Left forelimb (tissue), 1 donor: Measurements from ENCODE around the gene HLA-F.

Experiments used
- DNase-seq: peaks from one replicate; pipeline ENCODE4 v3.0.0-alpha.2; 2018; ENCODE audit warnings: low spot score

Gene HLA-F

DNA sequence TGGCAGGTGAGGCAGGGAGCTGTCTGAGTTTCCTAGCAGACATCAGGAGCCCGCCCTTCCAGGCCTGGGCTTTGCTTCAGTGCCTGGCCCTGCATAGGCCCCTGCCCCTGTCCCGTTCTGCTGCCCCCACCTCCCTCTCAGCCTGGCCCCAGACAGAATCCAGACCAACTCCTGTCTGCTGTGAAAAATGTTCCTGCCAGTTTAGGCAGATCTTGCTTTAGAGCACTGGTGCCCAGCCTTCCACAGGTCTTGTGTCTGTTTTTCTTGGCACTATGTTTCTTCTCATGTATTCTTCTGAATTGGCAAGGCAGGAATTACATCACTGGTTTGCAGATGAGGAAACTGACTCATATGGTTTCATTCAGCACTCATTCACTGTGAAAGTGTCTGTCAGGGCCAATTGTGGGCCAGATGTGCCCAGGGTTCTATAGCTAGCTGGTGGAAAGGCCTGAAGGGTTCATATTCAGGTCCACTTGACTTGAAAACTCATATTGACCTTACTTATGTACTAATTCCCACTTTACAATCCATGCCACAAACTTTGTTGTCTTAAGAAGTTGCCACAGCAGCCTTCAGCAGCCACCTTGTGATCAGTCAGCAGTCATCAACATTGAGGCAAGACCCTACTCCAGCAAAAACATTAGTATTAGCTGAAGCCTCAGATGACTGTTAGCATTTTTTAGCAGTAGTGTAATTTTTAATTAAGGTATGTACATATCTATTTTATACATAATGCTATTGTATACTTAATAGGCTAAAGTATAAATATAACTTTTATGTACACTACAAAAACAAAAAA lies 40.5 kb downstream of the HLA-F start:
- DNase-seq = no peak

DNA sequence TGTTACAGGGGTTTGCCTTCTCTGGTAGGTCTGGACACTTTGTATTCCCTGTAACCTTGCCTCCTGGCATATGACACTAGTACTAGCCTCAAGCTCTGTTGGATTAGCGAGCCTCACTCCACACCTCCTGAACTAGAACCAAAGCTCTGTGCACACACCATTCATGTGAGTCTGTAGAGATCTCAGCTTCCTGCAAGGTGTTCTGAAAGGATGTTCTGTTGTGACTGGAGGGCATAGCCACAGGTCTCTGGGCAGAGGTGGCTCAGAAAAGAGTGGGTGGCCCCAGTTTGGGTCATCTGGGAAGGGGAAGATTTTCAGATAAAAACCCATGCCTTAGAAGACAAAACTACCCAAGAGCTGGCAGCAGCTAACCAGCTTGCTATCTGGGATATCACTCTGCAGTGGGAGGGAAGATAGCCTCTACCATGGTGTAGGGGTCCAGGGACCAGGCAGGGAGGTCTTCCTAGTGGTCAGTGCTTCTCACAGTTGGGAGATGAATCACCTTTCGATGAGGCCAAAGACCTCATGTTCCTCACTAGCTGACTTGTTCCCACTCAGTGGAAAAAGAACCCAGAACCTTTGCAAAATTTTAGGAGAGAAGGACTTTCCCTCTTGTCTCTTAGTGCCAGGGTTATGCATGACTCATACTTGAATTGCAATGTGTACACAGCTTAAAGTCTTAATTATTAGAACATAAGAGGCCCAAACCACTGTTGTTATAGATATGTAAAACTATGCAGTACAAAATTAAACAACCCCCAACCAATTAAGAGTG lies 41.4 kb downstream of the HLA-F start:
- DNase-seq = no peak

DNA sequence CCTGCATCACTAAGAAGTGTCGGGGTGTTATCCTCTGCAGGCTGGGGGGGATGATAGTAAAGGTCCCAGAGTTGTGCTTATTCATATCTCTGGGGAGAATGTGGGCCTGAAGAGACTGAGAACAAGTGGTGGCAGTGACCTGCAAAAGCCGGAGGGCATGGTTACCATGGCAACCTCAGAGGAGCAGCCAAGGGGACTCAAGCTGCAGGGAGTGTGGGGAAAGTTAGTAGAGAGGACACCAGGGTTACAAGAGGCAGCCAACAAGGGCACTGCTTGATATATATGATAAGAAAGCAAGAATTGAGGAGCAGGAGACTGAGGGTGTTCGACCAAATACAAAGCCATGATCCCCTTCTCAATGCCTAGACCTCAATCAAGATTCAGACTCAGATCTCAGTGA lies 46.1 kb downstream of the HLA-F start:
- DNase-seq = no peak

DNA sequence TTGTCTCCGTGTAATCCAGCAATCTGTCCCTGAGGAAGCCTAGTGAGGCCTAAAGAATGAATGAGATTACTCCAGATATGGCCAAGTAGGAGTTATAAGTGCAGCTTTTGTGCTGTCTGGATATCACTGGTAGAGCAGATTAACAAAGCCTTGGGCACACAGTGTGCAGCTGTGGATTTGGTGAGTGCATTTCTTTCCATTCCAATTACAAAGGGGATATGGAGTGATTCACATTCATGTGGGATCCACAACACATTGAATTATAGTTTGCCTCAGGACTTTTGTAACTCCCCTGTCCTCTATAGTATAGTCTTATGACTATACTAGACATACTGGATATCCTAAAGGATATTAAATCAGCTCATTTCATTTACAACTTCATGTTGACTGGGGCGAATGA lies 47.1 kb downstream of the HLA-F start:
- no peak for DNase-seq

DNA sequence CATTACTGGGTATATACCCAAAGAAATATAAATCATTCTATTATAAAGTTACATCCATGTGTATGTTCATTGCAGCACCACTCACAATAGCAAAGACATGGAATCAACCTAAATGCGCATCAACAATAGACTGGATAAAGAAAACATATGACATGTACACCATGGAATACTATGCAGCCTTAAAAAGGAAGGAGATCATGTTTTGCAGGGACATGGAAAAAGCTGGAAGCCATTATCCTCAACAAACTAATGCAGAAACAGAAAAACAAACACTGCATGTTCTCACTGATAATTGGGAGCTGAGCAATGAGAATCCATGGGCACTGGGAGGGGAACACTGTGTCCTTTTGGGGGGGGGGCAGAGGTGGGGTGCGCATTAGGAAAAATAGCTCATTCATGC lies 53.5 kb downstream of the HLA-F start:
- DNase-seq = no peak
